ENCODE results near the gene UNG. TPM values are rescaled to one million over a fixed set of nuclear protein-coding genes. Genes with fewer than 3 reads are reported as not detected.

Gene UNG
- total and polyA plus RNA-seq, 9 of the 15 experiments (the other 6 are each of a cell fraction or from before 2014, with no cell fraction given), result 8.4 to 59.8 (median 41.0) TPM

GRCh38 chr12:109093022-109093918 is 4.1 kb upstream of the UNG start, which contains the start of gene ALKBH2 (continued):
- TF ChIP-seq ZNF609 (CRISPR knock-in tag; IDR thresholded peaks at IDR 0.05; ENCODE audit: borderline replicate concordance) (no peak), ZNF184 (CRISPR knock-in tag; IDR thresholded peaks at IDR 0.05) (no peak), KLF13 (tag; IDR thresholded peaks at IDR 0.05; ENCODE audit: borderline replicate concordance, low read depth) (no peak), PTRF (tag; IDR thresholded peaks at IDR 0.05) (no peak), ZNF408 (CRISPR knock-in tag; IDR thresholded peaks at IDR 0.05; ENCODE audit: low read depth) (no peak), SRF (CRISPR knock-in tag; IDR thresholded peaks at IDR 0.05) (peak in 1 of 2 experiments; percentile 65; a peak in 2 of 4 replicates), CEBPZ (IDR thresholded peaks at IDR 0.05; ENCODE audit: borderline replicate concordance, low read depth, low read length) (no peak), HMBOX1 (IDR thresholded peaks at IDR 0.05) (no peak), WHSC1 (IDR thresholded peaks at IDR 0.05; ENCODE audit: low read length) (no peak)

Data from K562 (cell line).